ENCODE data around the gene NPAS2.

NPAS2 gene

GRCh38 chr2:101026923-101027469 is 207.1 kb downstream of the NPAS2 start:
- DNase-seq = no peak

GRCh38 chr2:101027852-101028251 is 207.9 kb downstream of the NPAS2 start:
- DNase-seq = no peak

- no peak for DNase-seq
Observed at GRCh38 chr2:101030866-101031554, 211.1 kb downstream of the NPAS2 start.

DNA sequence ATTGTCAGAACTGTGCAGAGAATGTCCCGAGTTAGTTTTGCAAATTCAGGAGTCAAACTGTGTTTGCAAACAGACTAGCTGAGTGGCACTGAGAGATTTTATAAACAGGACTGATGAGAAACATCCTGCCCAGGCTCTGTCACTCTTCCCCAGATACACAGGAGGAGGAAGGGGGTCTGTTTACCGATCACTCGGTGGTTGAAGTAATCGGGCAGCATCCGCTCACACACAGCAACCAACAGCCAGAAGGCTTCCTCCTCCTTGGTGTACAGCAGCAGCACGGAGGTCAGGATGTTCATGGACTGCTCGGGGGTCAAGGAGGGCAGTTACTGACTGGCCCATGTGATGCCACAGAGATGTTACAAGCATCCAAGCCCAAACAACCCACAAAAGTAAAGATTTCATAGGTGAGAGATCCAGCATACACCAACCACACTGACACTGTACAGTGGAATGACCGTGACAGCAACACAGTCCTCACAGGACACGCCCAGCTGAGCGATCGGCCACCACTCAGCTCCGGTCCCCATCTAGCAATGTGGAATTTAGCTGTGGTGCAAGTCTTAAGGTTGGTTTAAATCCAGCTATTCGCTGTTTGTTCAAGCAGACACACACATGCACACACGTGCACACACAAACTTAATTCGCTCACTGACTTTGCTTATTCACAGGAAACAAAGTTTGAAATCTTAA is 212.3 kb downstream of the NPAS2 start:
- no peak for DNase-seq

GRCh38 chr2:101036562-101036961 is 216.6 kb downstream of the NPAS2 start:
- no peak for DNase-seq

DNA sequence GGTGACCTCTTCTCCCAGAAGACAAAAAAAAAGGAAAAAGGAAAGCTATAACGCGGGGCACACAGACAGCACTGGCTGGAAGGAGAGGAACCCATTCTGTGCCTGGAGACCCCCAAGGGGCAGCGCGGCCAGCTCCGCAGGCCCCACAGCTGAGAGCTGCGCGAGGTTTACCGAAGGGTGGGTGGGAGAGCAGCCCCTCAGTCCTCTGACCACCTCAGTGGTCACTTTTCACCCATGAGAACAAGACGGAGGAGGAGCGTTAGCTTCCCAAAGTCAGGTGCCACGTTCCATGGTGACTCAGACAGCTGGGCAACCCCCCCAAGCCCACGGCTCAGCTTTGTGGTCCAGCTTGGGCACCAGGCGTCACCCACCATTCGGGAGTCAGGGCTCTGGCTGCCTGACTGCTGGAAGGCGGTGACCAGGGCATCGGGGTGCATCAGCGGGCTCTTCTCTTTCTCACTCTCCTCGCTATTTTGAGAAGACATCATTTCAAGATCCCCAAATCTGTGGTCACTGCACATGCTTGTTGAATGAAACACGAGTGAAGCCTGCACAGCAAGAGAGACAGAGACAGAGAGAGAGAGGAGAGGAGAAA is 217.3 kb downstream of the NPAS2 start:
- no peak for DNase-seq

DNA sequence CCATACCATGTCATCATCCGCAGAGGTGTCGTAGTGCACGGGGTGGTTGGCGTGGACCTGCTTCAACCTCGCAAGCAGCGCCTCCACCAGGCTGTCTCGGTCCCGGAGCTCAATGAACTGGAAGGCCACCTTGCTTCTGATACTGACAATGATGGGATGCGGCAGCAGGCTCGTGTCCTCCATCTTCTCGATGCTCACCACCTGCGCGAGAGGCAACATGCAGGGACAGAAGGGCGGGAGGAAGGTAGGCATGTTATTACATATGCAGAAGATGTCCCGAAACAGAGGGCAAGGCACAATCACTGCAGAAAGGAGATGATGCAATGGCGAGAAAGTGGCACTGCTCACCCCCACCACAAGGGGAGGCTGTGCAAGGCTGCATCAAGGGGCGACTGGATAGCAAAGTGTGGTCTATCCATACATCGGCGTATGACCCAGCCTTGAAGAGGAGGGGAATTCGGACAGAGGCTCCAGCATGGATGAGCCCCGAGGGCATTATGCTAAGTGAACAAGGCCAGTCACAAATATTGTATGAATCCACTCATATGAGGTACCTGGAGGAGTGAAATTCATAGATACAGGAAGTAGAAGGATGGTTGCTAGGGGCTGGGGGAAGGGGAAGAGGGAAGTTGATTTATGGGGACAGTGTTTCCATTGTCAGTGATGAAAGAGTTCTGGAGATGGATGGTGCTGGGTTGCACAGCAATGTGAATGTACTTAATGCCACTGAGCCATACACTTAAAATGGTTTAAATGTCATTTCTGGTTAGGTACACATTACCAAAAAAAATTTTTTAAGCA is 218.7 kb downstream of the NPAS2 start:
- no peak for DNase-seq

- no peak for DNase-seq
Observed at GRCh38 chr2:101040072-101040471, 220.1 kb downstream of the NPAS2 start.

DNA sequence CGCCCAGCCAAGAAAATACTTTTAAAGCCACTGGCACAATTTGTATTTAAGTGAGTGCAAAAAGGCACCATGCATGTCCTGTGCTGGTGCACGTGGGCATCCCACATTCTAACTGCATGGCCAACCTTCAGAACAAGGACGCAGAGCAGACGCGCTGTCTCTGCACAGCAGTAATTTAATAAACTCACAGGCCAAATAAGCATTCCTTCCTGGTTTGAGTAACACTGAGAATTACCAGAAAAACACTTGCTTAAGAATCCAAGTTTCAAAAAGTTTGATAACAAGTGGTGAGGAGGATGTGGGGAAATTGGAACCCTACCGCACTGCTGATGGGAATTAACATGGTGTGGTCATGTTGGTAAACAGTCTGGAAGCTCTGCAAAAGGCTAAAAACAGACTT is 220.8 kb downstream of the NPAS2 start:
- no peak for DNase-seq

GRCh38 chr2:101041413-101041812 is 221.5 kb downstream of the NPAS2 start:
- DNase-seq = no peak

DNA sequence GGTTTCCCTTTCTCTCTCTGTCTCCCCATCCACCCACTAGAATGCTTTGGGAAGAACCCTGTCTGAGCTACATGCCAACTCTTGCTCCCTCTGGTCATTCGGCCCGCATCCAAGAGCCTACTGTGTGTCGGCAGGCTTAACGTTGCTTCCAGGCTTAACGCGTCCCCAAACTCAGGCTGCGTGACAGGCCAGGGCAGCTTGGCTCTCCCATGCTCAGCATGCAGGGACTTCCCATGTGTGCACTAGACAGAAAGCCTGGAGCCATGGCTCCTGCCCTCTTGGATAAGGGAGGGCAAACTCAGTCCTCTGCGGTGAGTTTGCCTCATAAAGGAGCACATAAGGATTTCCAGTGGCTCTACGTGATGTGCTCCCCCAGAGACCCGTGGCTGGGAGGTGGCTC is 225.4 kb downstream of the NPAS2 start:
- DNase-seq = no peak
